DMS 273 treated with DMSO at 0.1 percent for 48 hours (cell line): ENCODE measurements around the gene CHD5.

Experiments used
- DNase-seq: peaks from one replicate; lab custom pipeline; 2025; lab: John Stamatoyannopoulos, UW

The CHD5 gene

GRCh38 chr1:6098303-6099215, 81.6 kb downstream of the CHD5 start:
- DNase-seq: no peak

- DNase-seq: no peak
Measured at GRCh38 chr1:6097824-6098223, 82.3 kb downstream of the CHD5 start.

GRCh38 chr1:6097117-6097595, 83.0 kb downstream of the CHD5 start:
- DNase-seq: no peak

- no peak for DNase-seq
Measured at GRCh38 chr1:6096243-6097116, 83.6 kb downstream of the CHD5 start.

GRCh38 chr1:6095511-6096242, 84.4 kb downstream of the CHD5 start:
- DNase-seq: no peak

GRCh38 chr1:6094801-6095505, 85.2 kb downstream of the CHD5 start:
- DNase-seq: no peak

- DNase-seq: no peak
Measured at GRCh38 chr1:6094246-6094645, 85.9 kb downstream of the CHD5 start.

- peak; percentile 87 for DNase-seq
Measured at GRCh38 chr1:6093611-6094010, 86.5 kb downstream of the CHD5 start.

GRCh38 chr1:6093071-6093470, 87.0 kb downstream of the CHD5 start:
- DNase-seq: no peak

- DNase-seq: no peak
Measured at GRCh38 chr1:6092211-6092610, 87.9 kb downstream of the CHD5 start.

GRCh38 chr1:6091823-6092109, 88.4 kb downstream of the CHD5 start:
- DNase-seq: no peak

GRCh38 chr1:6090996-6091822, 88.9 kb downstream of the CHD5 start:
- no peak for DNase-seq

- no peak for DNase-seq
Measured at GRCh38 chr1:6090288-6090687, 89.8 kb downstream of the CHD5 start.

GRCh38 chr1:6088956-6089355, 91.2 kb downstream of the CHD5 start:
- no peak for DNase-seq

GRCh38 chr1:6087958-6088357, 92.2 kb downstream of the CHD5 start:
- no peak for DNase-seq

- no peak for DNase-seq
Measured at GRCh38 chr1:6087377-6087772, 92.7 kb downstream of the CHD5 start.

- DNase-seq: no peak
Measured at GRCh38 chr1:6086762-6087376, 93.3 kb downstream of the CHD5 start.

- DNase-seq: no peak
Measured at GRCh38 chr1:6086358-6086757, 93.8 kb downstream of the CHD5 start.

- no peak for DNase-seq
Measured at GRCh38 chr1:6085666-6086065, 94.5 kb downstream of the CHD5 start.

GRCh38 chr1:6084781-6085495, 95.2 kb downstream of the CHD5 start:
- DNase-seq: no peak
